ENCODE data around the gene CHST14. TPM values are rescaled to one million over a fixed set of nuclear protein-coding genes. Genes with fewer than 3 reads are reported as not detected.

Gene CHST14
- total RNA-seq, 2 experiments from 2014 or later = 12.1 to 12.6 TPM

DNA sequence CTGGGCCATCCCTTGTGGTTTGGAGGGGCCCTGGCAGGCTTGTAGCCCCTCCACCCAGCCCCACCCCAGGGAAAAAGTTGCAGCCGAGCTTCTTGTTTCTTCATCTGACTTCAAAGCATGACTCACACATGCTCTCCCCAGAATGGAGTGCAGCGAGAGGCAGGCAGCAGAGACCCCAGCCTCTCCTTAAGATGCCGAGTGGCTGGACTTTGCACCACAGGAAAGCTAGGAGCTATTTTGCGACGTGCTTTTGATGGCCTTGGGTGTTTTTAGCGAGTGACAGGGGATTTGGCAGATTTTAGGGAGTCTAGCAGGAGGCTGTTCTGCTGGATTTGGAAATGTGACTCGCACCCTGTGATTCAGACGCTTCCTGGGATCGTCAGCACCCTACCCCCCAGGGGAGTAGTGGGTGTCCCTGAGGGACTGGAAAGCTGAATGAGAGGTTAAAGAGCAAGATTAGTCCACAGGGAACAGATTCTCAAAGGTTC is 15.8 kb upstream of the CHST14 start:
- Mint-ChIP-seq H3K27me3 (ENCODE audit: low read depth) (no peaks in the 10 kb centered on the region), H3K36me3 (ENCODE audit: low read depth) (peaks cover 4% of the 10 kb centered on the region), H3K4me3 (peak overlapping the region; percentile 74), H3K27ac (peak overlapping the region; percentile 96), H3K9me3 (ENCODE audit: insufficient read depth) (no peaks in the 10 kb centered on the region), H3K4me1 (ENCODE audit: low read depth) (peaks cover 73% of the 10 kb centered on the region)
- ATAC-seq = no peak
- no peak for DNase-seq
- ChIA-PET CTCF (interaction anchor here (0.6 to 3.9 kb wide), 9 partner anchors 14 to 290 kb away, joined by 3 to 13 read pairs (median 4); partner anchors contain the start of gene BAHD1), POLR2A (interaction anchor here (0.9 to 1.2 kb wide), 2 partner anchors 12 to 139 kb away, joined by 3 to 5 read pairs; no protein-coding TSS in a partner anchor)

DNA sequence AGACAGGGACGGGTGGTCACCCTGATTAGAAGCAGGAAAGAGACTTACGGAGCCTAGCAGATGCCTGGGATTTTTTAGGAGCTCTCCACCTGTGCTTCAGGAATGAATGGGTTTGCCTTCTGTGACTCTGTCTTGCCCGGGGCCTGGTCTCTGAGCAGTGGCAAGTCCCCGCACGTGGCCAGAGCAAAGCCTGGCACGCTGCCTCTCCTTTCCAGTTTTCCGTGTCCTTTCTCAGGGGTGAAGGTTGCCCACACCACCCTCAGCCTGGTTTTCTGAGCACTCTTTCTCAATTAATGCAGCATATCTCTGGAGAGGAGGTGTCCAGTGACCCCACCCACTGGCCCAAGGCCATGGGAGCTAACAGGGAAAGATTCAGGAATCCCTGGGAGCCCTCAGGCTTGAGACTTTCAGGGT is 14.5 kb upstream of the CHST14 start:
- Mint-ChIP-seq H3K9me3 (ENCODE audit: insufficient read depth) (no peaks in the 10 kb centered on the region), H3K4me3 (no peak overlapping the region), H3K27me3 (ENCODE audit: low read depth) (no peaks in the 10 kb centered on the region), H3K36me3 (ENCODE audit: low read depth) (peaks cover 7% of the 10 kb centered on the region), H3K27ac (no peak overlapping the region), H3K4me1 (ENCODE audit: low read depth) (peaks cover 61% of the 10 kb centered on the region)
- ATAC-seq (no peak), DNase-seq (no peak)
- POLR2A ChIA-PET = interaction anchor here (1.0 to 1.2 kb wide), 2 partner anchors 13 to 51 kb away, joined by 3 to 4 read pairs; partner anchors contain the start of gene IVD
- CTCF ChIA-PET = interaction anchor here (0.8 to 3.0 kb wide), 3 partner anchors 12 to 16 kb away, joined by 3 to 10 read pairs (median 9); partner anchors contain the start of gene BAHD1

DNA sequence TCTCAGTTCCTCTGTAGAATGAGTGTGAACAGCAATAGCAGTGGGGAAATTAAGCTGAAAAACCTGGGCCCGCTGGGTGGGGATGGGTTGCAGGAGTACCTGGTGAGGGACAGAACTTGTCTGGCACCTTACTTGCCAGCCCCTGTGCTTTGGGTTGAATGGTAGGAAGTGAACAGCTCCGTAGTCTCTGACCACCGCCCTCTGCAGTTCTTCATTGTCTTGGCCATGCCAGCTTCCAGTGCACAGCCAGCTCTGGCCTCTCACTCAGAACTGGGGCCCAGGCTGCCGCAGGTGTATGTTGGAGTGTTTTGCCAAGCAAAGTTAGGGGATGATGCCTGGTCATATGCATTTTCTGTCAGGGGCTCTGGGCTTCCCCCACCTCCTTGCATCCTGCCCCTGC is 14.0 kb upstream of the CHST14 start:
- Mint-ChIP-seq H3K4me1 (ENCODE audit: low read depth) (peaks cover 57% of the 10 kb centered on the region), H3K27ac (no peak overlapping the region), H3K27me3 (ENCODE audit: low read depth) (no peaks in the 10 kb centered on the region), H3K9me3 (ENCODE audit: insufficient read depth) (no peaks in the 10 kb centered on the region), H3K4me3 (no peak overlapping the region), H3K36me3 (ENCODE audit: low read depth) (peaks cover 7% of the 10 kb centered on the region)
- ChIA-PET POLR2A (interaction anchor here (1.0 to 1.2 kb wide), 2 partner anchors 13 to 52 kb away, joined by 3 to 4 read pairs; partner anchors contain the start of gene IVD), CTCF (interaction anchor here (0.8 to 3.0 kb wide), 3 partner anchors 13 to 16 kb away, joined by 3 to 10 read pairs (median 9); partner anchors contain the start of gene BAHD1)
- no peak for ATAC-seq
- DNase-seq = no peak

DNA sequence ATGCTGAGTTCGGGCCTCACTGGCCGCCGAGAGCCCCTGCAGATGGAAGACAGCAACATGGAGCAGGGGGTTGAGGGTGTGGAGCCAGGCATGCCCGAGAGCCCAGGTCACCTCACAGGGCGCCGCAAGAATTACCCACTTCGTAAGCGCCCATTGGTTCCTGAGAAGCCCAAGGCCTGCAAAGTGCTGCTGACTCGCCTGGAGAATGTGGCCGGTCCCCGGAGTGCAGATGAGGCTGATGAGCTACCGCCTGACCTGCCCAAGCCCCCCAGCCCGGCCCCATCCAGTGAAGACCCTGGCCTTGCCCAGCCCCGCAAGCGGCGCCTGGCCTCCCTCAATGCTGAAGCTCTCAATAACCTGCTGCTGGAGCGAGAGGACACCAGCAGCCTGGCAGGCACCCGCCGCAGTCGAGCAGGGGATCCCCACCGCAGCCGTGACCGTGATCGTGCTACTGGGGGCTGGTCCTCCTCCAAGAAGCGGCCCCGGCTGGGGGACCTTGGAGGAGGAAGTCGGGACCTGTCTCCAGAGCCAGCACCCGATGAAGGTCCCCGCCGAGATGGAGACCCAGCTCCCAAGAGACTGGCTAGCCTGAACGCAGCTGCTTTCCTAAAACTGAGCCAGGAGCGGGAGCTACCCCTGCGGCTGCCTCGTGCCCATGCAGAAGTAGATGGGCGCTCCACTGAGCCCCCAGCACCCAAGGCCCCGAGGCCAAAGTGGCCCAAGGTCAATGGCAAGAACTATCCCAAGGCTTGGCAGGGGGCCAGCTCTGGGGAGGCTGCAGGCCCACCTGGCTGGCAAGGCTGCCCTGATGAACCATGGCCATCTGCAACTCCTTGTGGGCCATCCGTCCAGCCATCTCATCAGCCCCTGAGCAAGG is 12.1 kb upstream of the CHST14 start:
- Mint-ChIP-seq H3K27ac (no peak overlapping the region), H3K9me3 (ENCODE audit: insufficient read depth) (no peaks in the 10 kb centered on the region), H3K27me3 (ENCODE audit: low read depth) (no peaks in the 10 kb centered on the region), H3K4me1 (ENCODE audit: low read depth) (peaks cover 37% of the 10 kb centered on the region), H3K4me3 (no peak overlapping the region), H3K36me3 (ENCODE audit: low read depth) (peaks cover 14% of the 10 kb centered on the region)
- ChIA-PET POLR2A (interaction anchor here (0.7 kb wide), 1 partner anchor 11 kb away, joined by 3 read pairs; no protein-coding TSS in a partner anchor), CTCF (interaction anchor here (2.3 kb wide), 1 partner anchor 11 kb away, joined by 9 read pairs; no protein-coding TSS in a partner anchor)
- ATAC-seq = no peak
- DNase-seq = no peak

DNA sequence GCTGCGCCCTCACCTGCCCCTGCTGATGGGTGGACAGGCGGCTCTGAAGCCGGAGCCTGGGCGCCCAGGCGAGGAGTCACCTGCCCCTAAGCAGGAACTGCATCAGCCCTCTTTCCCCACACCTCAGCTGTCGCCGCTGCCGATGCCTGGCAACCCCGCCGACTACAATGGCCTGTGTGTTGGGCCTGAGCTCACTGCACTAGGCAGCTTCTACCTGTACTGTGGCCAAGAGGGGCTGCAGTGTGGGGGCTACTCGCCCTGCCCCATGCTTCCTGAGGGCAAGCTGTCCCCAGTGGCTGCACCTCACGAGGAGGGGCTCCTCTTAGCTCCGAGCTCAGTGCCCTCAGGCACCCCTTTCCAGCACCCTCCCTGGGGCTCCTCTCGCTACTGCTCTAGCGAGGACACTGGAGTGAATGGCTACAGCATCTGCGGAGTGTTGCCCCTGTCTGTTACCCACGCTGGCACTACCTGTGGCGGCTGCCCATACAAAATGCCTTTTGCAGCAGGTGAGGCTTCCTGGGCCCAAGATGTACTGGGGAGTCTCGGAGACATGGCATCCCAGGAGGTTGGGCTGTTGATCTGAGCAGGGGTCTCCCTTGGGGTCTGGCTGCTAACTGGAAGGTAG is 11.3 kb upstream of the CHST14 start:
- H3K27ac Mint-ChIP-seq = no peak overlapping the region

DNA sequence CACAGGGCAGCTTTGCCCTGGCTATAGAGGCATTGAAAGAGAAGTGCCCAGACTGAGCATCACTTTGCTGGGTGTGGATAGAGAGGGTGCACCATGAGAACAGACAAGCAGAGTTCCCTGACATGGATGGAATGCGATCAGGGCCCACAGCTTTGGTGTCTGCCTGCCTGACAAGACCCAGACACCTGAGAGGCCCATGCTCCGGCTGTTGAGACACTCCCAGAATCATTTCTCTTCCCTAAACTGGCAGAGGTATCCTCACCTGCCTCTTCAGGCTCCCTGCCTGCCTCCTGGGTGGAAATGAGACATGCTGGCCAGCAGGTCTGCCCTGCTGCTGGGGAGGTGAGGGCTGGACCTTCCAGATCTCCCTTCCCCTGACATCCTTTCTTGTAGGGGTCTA is 10.4 kb upstream of the CHST14 start:
- H3K4me1 Mint-ChIP-seq (ENCODE audit: low read depth) = peaks cover 20% of the 10 kb centered on the region
- peak overlapping the region; percentile 63 for H3K27ac Mint-ChIP-seq
- H3K4me3 Mint-ChIP-seq = no peak overlapping the region
- ChIA-PET POLR2A (no interaction called here), CTCF (interaction anchor here (0.6 kb wide), 1 partner anchor 59 kb away, joined by 3 read pairs; no protein-coding TSS in a partner anchor)
- H3K9me3 Mint-ChIP-seq (ENCODE audit: insufficient read depth) = no peaks in the 10 kb centered on the region
- no peak for ATAC-seq
- no peak for DNase-seq
- peaks cover 17% of the 10 kb centered on the region for H3K36me3 Mint-ChIP-seq (ENCODE audit: low read depth)
- no peaks in the 10 kb centered on the region for H3K27me3 Mint-ChIP-seq (ENCODE audit: low read depth)

More for the DNA sequence above, 11.3 kb upstream of the CHST14 start:
- Mint-ChIP-seq H3K9me3 (ENCODE audit: insufficient read depth) (no peaks in the 10 kb centered on the region), H3K36me3 (ENCODE audit: low read depth) (peaks cover 15% of the 10 kb centered on the region), H3K27me3 (ENCODE audit: low read depth) (no peaks in the 10 kb centered on the region), H3K4me3 (no peak overlapping the region), H3K4me1 (ENCODE audit: low read depth) (peaks cover 29% of the 10 kb centered on the region)
- ChIA-PET POLR2A (interaction anchor here (0.7 kb wide), 1 partner anchor 11 kb away, joined by 3 read pairs; no protein-coding TSS in a partner anchor), CTCF (no interaction called here)
- DNase-seq (no peak), ATAC-seq (no peak)

DNA sequence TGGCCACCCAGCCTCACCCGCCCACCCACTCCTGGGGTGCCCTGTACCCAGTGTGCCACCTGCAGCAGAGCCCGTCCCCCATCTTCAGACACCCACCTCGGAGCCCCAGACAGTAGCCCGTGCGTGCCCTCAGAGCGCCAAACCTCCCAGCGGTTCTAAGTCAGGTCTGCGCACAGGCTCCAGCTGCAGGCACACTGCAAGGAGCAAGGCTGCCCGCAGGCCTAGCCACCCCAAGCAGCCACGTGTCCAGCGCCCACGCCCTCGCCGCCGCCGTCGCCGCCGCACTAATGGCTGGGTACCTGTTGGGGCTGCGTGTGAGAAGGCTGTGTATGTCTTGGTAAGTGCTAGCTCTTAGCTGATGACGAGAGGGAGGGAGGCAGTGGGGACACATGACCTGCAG is 8.8 kb upstream of the CHST14 start:
- H3K27me3 Mint-ChIP-seq (ENCODE audit: low read depth) = no peaks in the 10 kb centered on the region
- CTCF ChIA-PET = no interaction called here
- no peak for ATAC-seq
- no peak overlapping the region for H3K27ac Mint-ChIP-seq
- no peaks in the 10 kb centered on the region for H3K9me3 Mint-ChIP-seq (ENCODE audit: insufficient read depth)
- POLR2A ChIA-PET = no interaction called here
- H3K36me3 Mint-ChIP-seq (ENCODE audit: low read depth) = peaks cover 31% of the 10 kb centered on the region
- peaks cover 11% of the 10 kb centered on the region for H3K4me1 Mint-ChIP-seq (ENCODE audit: low read depth)
- no peak for DNase-seq
- H3K4me3 Mint-ChIP-seq = no peak overlapping the region

- DNase-seq (no peak), ATAC-seq (no peak)
- Mint-ChIP-seq H3K27ac (no peak overlapping the region), H3K36me3 (ENCODE audit: low read depth) (peaks cover 34% of the 10 kb centered on the region), H3K4me3 (no peak overlapping the region), H3K9me3 (ENCODE audit: insufficient read depth) (no peaks in the 10 kb centered on the region), H3K4me1 (ENCODE audit: low read depth) (peaks cover 12% of the 10 kb centered on the region), H3K27me3 (ENCODE audit: low read depth) (no peaks in the 10 kb centered on the region)
- ChIA-PET POLR2A (interaction anchor here (1.4 kb wide), 1 partner anchor 11 kb away, joined by 3 read pairs; no protein-coding TSS in a partner anchor), CTCF (interaction anchor here (0.9 kb wide), 1 partner anchor 16 kb away, joined by 3 read pairs; no protein-coding TSS in a partner anchor)
These were observed 7.5 kb upstream of the CHST14 start for GRCh38 chr15:40463279-40463678.

- no peak overlapping the region for H3K4me3 Mint-ChIP-seq
- no peak overlapping the region for H3K27ac Mint-ChIP-seq
- H3K27me3 Mint-ChIP-seq (ENCODE audit: low read depth) = no peaks in the 10 kb centered on the region
- ChIA-PET POLR2A (interaction anchor here (1.4 kb wide), 1 partner anchor 12 kb away, joined by 3 read pairs; no protein-coding TSS in a partner anchor), CTCF (interaction anchor here (1.3 kb wide), 1 partner anchor 120 kb away, joined by 3 read pairs; no protein-coding TSS in a partner anchor)
- ATAC-seq (no peak), DNase-seq (no peak)
- peaks cover 12% of the 10 kb centered on the region for H3K4me1 Mint-ChIP-seq (ENCODE audit: low read depth)
- H3K9me3 Mint-ChIP-seq (ENCODE audit: insufficient read depth) = no peaks in the 10 kb centered on the region
- peaks cover 34% of the 10 kb centered on the region for H3K36me3 Mint-ChIP-seq (ENCODE audit: low read depth)
These were observed 6.8 kb upstream of the CHST14 start for GRCh38 chr15:40463886-40464545.

DNA sequence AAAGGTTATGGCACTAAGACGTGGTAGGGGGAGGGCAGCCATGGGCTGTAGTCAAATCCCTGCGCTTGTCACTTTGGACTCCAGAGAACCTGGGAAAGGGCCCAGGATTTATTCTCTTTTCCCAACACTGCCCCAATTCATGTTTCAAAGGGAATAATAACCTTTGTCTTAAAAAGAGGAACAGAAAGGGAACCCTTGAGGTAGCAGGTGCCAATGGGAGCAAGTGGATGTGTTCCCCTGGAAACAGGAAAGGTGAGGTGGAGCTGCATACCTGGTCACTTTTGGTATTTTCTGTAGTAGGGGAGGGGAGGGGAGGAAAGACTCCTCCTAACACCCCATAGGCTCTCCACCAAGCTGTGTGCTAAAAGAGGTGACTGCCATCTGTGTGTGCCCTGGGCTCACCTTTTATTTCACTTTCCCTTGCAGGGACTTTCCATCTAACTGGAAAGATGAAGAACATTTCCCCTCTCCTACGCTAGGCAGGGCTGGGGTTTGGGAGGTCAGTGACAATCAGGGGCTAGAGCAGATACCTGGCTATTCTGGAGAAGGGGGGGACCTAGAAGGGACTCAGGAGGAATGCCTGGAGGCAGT is 6.1 kb upstream of the CHST14 start:
- ATAC-seq = no peak
- H3K27me3 Mint-ChIP-seq (ENCODE audit: low read depth) = no peaks in the 10 kb centered on the region
- POLR2A ChIA-PET = no interaction called here
- peaks cover 31% of the 10 kb centered on the region for H3K36me3 Mint-ChIP-seq (ENCODE audit: low read depth)
- DNase-seq = no peak
- CTCF ChIA-PET = interaction anchor here (1.3 kb wide), 1 partner anchor 120 kb away, joined by 3 read pairs; no protein-coding TSS in a partner anchor
- peaks cover 12% of the 10 kb centered on the region for H3K4me1 Mint-ChIP-seq (ENCODE audit: low read depth)
- no peak overlapping the region for H3K4me3 Mint-ChIP-seq
- no peaks in the 10 kb centered on the region for H3K9me3 Mint-ChIP-seq (ENCODE audit: insufficient read depth)
- H3K27ac Mint-ChIP-seq = no peak overlapping the region

- Mint-ChIP-seq H3K27me3 (ENCODE audit: low read depth) (no peaks in the 10 kb centered on the region), H3K9me3 (ENCODE audit: insufficient read depth) (no peaks in the 10 kb centered on the region), H3K36me3 (ENCODE audit: low read depth) (peaks cover 31% of the 10 kb centered on the region), H3K4me3 (no peak overlapping the region), H3K27ac (no peak overlapping the region), H3K4me1 (ENCODE audit: low read depth) (peaks cover 13% of the 10 kb centered on the region)
- POLR2A ChIA-PET = no interaction called here
- CTCF ChIA-PET = interaction anchor here (0.8 to 1.0 kb wide), 2 partner anchors 25 to 41 kb away, joined by 3 read pairs; partner anchors contain the start of gene BAHD1
- ATAC-seq (no peak), DNase-seq (no peak)
These were observed 4.8 kb upstream of the CHST14 start for GRCh38 chr15:40465939-40466338.

Measured in activated CD8-positive, alpha-beta T cell treated with anti-CD3 and anti-CD28 coated beads, Interleukin-2, amount 10 ng/mL, durations not matched to agents 7 days and 5 days (primary cell).